WTC11 (cell line): ENCODE measurements around the gene CDX2. TPM values are rescaled to one million over a fixed set of nuclear protein-coding genes. Genes with fewer than 3 reads are reported as not detected.

Experiments
- ATAC-seq: fragments of 200-7000 bp; cut with Tn5 transposase; 2 replicates; pipeline ENCODE4 v1.10.0; 2021; ENCODE audit warnings: mild to moderate bottlenecking, moderate library complexity
- CTCF ChIA-PET: fragments of 300-600 bp; sonication (Branson Sonifier 250); formaldehyde crosslinking; loops from one replicate; lab custom pipeline; 2021; ENCODE audit warnings: antibody characterized with exemption; lab: Charles Lee
- POLR2A ChIA-PET: fragments of 350-600 bp; sonication (Branson Sonifier 250); formaldehyde crosslinking; loops from one replicate; lab custom pipeline; 2021; ENCODE audit warnings: antibody characterized with exemption; lab: Charles Lee
- DNase-seq: peaks from one replicate; pipeline ENCODE4 v3.0.0; 2021; ENCODE audit warnings: low spot score
- H3K27ac Mint-ChIP-seq: 2 replicates; pipeline ENCODE4 v1.8.0; 2021; ENCODE audit warnings: mixed read lengths
- H3K27me3 Mint-ChIP-seq: 2 replicates; pipeline ENCODE4 v1.8.0; 2021; ENCODE audit warnings: low read depth, mild to moderate bottlenecking, moderate library complexity, mixed read lengths
- H3K36me3 Mint-ChIP-seq: 2 replicates; pipeline ENCODE4 v1.8.0; 2021; ENCODE audit warnings: mixed read lengths
- H3K4me1 Mint-ChIP-seq: 2 replicates; pipeline ENCODE4 v1.8.0; 2022; ENCODE audit warnings: mixed read lengths
- H3K4me3 Mint-ChIP-seq: 2 replicates; pipeline ENCODE4 v1.8.0; 2021; ENCODE audit warnings: mild to moderate bottlenecking, moderate library complexity, mixed read lengths
- H3K9me3 Mint-ChIP-seq: 2 replicates; pipeline ENCODE4 v1.8.0; 2021; ENCODE audit warnings: mixed read lengths
- CREB1 ChIP-seq: sonication (generic); formaldehyde crosslinking; IDR thresholded peaks from 2 replicates; pipeline ENCODE4 v1.8.0; 2023; ENCODE audit warnings: mild to moderate bottlenecking, missing genetic modification reagents
- E2F5 ChIP-seq: sonication (generic); formaldehyde crosslinking; IDR thresholded peaks from 2 replicates; pipeline ENCODE4 v1.8.1; 2022; ENCODE audit warnings: mild to moderate bottlenecking, moderate library complexity, missing genetic modification reagents
- EMX1 ChIP-seq: fragments of 250-450 bp; sonication (Bioruptor Pico); IDR thresholded peaks from 2 replicates; pipeline ENCODE4 v1.8.0; 2021; ENCODE audit warnings: mild to moderate bottlenecking
- GABPB1 ChIP-seq: sonication (generic); formaldehyde crosslinking; IDR thresholded peaks from 2 replicates; pipeline ENCODE4 v1.8.1; 2023; ENCODE audit warnings: mild to moderate bottlenecking, missing genetic modification reagents
- NFATC4 ChIP-seq: fragments of 250-450 bp; sonication (Bioruptor Pico); IDR thresholded peaks from 2 replicates; pipeline ENCODE4 v1.9.0; 2021; ENCODE audit warnings: mild to moderate bottlenecking
- NR3C1 ChIP-seq: sonication (generic); formaldehyde crosslinking; conservative IDR thresholded peaks from 2 replicates; pipeline ENCODE4 v1.8.1; 2023; ENCODE audit warnings: low read depth, mild to moderate bottlenecking, missing genetic modification reagents
- OVOL2 ChIP-seq: fragments of 250-450 bp; sonication (Bioruptor Pico); IDR thresholded peaks from 2 replicates; pipeline ENCODE4 v1.9.0; 2021; ENCODE audit warnings: mild to moderate bottlenecking, borderline replicate concordance
- PREB ChIP-seq: sonication (generic); formaldehyde crosslinking; IDR thresholded peaks from 2 replicates; pipeline ENCODE4 v1.8.1; 2022; ENCODE audit warnings: mild to moderate bottlenecking, missing genetic modification reagents, moderate library complexity, borderline replicate concordance
- RORB ChIP-seq: fragments of 250-450 bp; sonication (Bioruptor Pico); IDR thresholded peaks from 2 replicates; pipeline ENCODE4 v1.9.0; 2021; ENCODE audit warnings: mild to moderate bottlenecking
- SMAD3 ChIP-seq: sonication (generic); formaldehyde crosslinking; IDR thresholded peaks from 2 replicates; pipeline ENCODE4 v1.8.0; 2022; ENCODE audit warnings: missing genetic modification reagents, mild to moderate bottlenecking, borderline replicate concordance
- total RNA-seq: library from RNA; stranded (reverse); gene quantifications from 3 replicates; pipeline ENCODE4 v1.2.3, GENCODE V29; 2021
- TF ChIP-seq, protein P1 (sequence below): fragments of 250-450 bp; sonication (Bioruptor Pico); IDR thresholded peaks from 2 replicates; pipeline ENCODE4 v1.9.0; 2021; ENCODE audit warnings: moderate library complexity, mild to moderate bottlenecking, inconsistent platforms, borderline replicate concordance
- TF ChIP-seq, protein P2 (sequence below): fragments of 250-450 bp; sonication (Bioruptor Pico); IDR thresholded peaks from 2 replicates; pipeline ENCODE4 v1.9.0; 2021; ENCODE audit warnings: mild to moderate bottlenecking, borderline replicate concordance
- TF ChIP-seq, protein P3 (sequence below): sonication (generic); formaldehyde crosslinking; IDR thresholded peaks from 2 replicates; pipeline ENCODE4 v1.8.0; 2022; ENCODE audit warnings: missing genetic modification reagents

The CDX2 gene
- total RNA-seq, 1 experiment from 2014 or later, result 0.44 TPM

- POLR2A ChIA-PET, result interaction anchor here (0.6 kb wide), 1 partner anchor 19 kb away, joined by 5 read pairs; no protein-coding TSS in a partner anchor
- Mint-ChIP-seq H3K4me3 (no peak overlapping the region), H3K4me1 (peaks cover 17% of the 10 kb centered on the region), H3K36me3 (no peaks in the 10 kb centered on the region), H3K27me3 (peaks cover 72% of the 10 kb centered on the region)
- CTCF ChIA-PET, result interaction anchor here (0.8 to 1.5 kb wide), 5 partner anchors 20 to 107 kb away, joined by 3 to 22 read pairs (median 3); no protein-coding TSS in a partner anchor
- DNase-seq (no peak), ATAC-seq (no peak)
- TF ChIP-seq E2F5 (CRISPR knock-in tag) (no peak), EMX1 (CRISPR knock-in tag) (no peak)
- TF ChIP-seq, all 79 proteins: peak for 0
- peaks cover 5% of the 10 kb centered on the region; the same call in 1 of the 2 replicates for H3K9me3 Mint-ChIP-seq
- H3K27ac Mint-ChIP-seq, result no peak overlapping the region
These were observed 36.0 kb downstream of the CDX2 start for GRCh38 chr13:27933118-27933517.

DNA sequence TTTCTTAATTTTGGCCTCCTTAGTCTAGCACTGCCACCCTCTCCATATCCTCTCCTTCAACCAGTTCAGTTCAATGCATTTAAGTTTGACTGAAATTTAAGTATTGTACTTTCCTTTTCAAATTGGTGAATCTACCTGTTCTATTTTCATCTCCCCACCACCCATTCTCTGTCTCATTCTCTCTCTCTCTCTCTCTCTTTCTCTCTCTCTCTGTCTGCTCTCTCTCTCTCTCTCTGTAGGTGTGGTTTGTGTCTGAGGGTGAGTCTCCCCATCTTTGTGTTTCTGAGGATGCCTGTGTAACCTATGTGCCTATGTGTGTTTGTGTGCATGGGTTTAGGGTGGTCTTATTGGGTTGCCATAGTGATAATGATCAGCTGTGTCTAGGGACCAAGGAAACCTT is 39.2 kb downstream of the CDX2 start:
- peaks cover 91% of the 10 kb centered on the region for H3K27me3 Mint-ChIP-seq
- TF ChIP-seq OVOL2 (CRISPR knock-in tag), result no peak
- TF ChIP-seq NFATC4 (CRISPR knock-in tag), result no peak
- no peak for TF ChIP-seq NR3C1 (CRISPR knock-in tag)
- no peak for TF ChIP-seq CREB1 (CRISPR knock-in tag)
- TF ChIP-seq, protein P1, sequence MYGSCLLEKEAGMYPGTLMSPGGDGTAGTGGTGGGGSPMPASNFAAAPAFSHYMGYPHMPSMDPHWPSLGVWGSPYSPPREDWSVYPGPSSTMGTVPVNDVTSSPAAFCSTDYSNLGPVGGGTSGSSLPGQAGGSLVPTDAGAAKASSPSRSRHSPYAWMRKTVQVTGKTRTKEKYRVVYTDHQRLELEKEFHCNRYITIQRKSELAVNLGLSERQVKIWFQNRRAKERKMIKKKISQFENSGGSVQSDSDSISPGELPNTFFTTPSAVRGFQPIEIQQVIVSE (CRISPR knock-in tag), result no peak
- no peak for TF ChIP-seq SMAD3 (CRISPR knock-in tag)
- TF ChIP-seq RORB (CRISPR knock-in tag), result no peak
- TF ChIP-seq, protein P2, sequence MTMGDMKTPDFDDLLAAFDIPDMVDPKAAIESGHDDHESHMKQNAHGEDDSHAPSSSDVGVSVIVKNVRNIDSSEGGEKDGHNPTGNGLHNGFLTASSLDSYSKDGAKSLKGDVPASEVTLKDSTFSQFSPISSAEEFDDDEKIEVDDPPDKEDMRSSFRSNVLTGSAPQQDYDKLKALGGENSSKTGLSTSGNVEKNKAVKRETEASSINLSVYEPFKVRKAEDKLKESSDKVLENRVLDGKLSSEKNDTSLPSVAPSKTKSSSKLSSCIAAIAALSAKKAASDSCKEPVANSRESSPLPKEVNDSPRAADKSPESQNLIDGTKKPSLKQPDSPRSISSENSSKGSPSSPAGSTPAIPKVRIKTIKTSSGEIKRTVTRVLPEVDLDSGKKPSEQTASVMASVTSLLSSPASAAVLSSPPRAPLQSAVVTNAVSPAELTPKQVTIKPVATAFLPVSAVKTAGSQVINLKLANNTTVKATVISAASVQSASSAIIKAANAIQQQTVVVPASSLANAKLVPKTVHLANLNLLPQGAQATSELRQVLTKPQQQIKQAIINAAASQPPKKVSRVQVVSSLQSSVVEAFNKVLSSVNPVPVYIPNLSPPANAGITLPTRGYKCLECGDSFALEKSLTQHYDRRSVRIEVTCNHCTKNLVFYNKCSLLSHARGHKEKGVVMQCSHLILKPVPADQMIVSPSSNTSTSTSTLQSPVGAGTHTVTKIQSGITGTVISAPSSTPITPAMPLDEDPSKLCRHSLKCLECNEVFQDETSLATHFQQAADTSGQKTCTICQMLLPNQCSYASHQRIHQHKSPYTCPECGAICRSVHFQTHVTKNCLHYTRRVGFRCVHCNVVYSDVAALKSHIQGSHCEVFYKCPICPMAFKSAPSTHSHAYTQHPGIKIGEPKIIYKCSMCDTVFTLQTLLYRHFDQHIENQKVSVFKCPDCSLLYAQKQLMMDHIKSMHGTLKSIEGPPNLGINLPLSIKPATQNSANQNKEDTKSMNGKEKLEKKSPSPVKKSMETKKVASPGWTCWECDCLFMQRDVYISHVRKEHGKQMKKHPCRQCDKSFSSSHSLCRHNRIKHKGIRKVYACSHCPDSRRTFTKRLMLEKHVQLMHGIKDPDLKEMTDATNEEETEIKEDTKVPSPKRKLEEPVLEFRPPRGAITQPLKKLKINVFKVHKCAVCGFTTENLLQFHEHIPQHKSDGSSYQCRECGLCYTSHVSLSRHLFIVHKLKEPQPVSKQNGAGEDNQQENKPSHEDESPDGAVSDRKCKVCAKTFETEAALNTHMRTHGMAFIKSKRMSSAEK (CRISPR knock-in tag), result no peak
- TF ChIP-seq GABPB1 (CRISPR knock-in tag), result no peak
- TF ChIP-seq, protein P3, sequence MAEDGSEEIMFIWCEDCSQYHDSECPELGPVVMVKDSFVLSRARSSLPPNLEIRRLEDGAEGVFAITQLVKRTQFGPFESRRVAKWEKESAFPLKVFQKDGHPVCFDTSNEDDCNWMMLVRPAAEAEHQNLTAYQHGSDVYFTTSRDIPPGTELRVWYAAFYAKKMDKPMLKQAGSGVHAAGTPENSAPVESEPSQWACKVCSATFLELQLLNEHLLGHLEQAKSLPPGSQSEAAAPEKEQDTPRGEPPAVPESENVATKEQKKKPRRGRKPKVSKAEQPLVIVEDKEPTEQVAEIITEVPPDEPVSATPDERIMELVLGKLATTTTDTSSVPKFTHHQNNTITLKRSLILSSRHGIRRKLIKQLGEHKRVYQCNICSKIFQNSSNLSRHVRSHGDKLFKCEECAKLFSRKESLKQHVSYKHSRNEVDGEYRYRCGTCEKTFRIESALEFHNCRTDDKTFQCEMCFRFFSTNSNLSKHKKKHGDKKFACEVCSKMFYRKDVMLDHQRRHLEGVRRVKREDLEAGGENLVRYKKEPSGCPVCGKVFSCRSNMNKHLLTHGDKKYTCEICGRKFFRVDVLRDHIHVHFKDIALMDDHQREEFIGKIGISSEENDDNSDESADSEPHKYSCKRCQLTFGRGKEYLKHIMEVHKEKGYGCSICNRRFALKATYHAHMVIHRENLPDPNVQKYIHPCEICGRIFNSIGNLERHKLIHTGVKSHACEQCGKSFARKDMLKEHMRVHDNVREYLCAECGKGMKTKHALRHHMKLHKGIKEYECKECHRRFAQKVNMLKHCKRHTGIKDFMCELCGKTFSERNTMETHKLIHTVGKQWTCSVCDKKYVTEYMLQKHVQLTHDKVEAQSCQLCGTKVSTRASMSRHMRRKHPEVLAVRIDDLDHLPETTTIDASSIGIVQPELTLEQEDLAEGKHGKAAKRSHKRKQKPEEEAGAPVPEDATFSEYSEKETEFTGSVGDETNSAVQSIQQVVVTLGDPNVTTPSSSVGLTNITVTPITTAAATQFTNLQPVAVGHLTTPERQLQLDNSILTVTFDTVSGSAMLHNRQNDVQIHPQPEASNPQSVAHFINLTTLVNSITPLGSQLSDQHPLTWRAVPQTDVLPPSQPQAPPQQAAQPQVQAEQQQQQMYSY (CRISPR knock-in tag), result no peak
- no peak for TF ChIP-seq PREB (CRISPR knock-in tag)
- no peak for TF ChIP-seq EMX1 (CRISPR knock-in tag)
- H3K27ac Mint-ChIP-seq, result no peak overlapping the region
- ChIA-PET CTCF (interaction anchor here (1.3 to 4.6 kb wide), 3 partner anchors 31 to 103 kb away, joined by 3 to 23 read pairs (median 17); no protein-coding TSS in a partner anchor), POLR2A (no interaction called here)
- H3K4me3 Mint-ChIP-seq, result no peak overlapping the region
- peaks cover 33% of the 10 kb centered on the region for H3K4me1 Mint-ChIP-seq
- ATAC-seq (no peak), DNase-seq (no peak)
- no peaks in the 10 kb centered on the region for H3K9me3 Mint-ChIP-seq
- H3K36me3 Mint-ChIP-seq, result 0 out of 2 replicates have a peak, but pooled peaks cover 3% of the 10 kb centered on the region
